ENCODE results near the gene BACH1. TPM values are rescaled to one million over a fixed set of nuclear protein-coding genes. Genes with fewer than 3 reads are reported as not detected.

Gene BACH1
- total RNA-seq, 2 donors from 2014 or later: 33.2 to 66.9 TPM

GRCh38 chr21:29304597-29304996 is 5.9 kb downstream of the BACH1 start:
- Histone ChIP-seq H3K9ac (ENCODE audit: low read depth in 2 of 2, low read length in 2 of 2) (no peak overlapping the region), H3K9me3 (no peaks in the 10 kb centered on the region), H3K4me3 (no peak overlapping the region), H3K27me3 (no peaks in the 10 kb centered on the region), H3K4me1 (peaks cover 12% of the 10 kb centered on the region), H3K36me3 (no peaks in the 10 kb centered on the region), H3K27ac (no peak overlapping the region)
- no peak for TF ChIP-seq CTCF (IDR thresholded peaks at IDR 0.05)
- intact Hi-C loops (cut with DNase I): loop anchor here (5.0 kb wide), 1 partner anchor 132 kb away; no protein-coding TSS in a partner anchor
- no peak for DNase-seq

- no peak for DNase-seq
- no peaks in the 10 kb centered on the region for H3K9me3 ChIP-seq
- no peaks in the 10 kb centered on the region for H3K36me3 ChIP-seq
- H3K27me3 ChIP-seq: no peaks in the 10 kb centered on the region
- intact Hi-C loops (cut with DNase I): no loop called here
- no peak overlapping the region for H3K4me3 ChIP-seq
- H3K4me1 ChIP-seq: peaks cover 12% of the 10 kb centered on the region
- no peak overlapping the region for H3K27ac ChIP-seq
- TF ChIP-seq CTCF (IDR thresholded peaks at IDR 0.05): no peak
- no peak overlapping the region for H3K9ac ChIP-seq (ENCODE audit: low read depth in 2 of 2, low read length in 2 of 2)
Measured at GRCh38 chr21:29305068-29305467, 6.3 kb downstream of the BACH1 start.

- Histone ChIP-seq H3K9me3 (no peaks in the 10 kb centered on the region), H3K9ac (ENCODE audit: low read depth in 2 of 2, low read length in 2 of 2) (no peak overlapping the region), H3K4me1 (peaks cover 12% of the 10 kb centered on the region), H3K27ac (no peak overlapping the region), H3K36me3 (no peaks in the 10 kb centered on the region), H3K4me3 (no peak overlapping the region), H3K27me3 (no peaks in the 10 kb centered on the region)
- TF ChIP-seq CTCF (IDR thresholded peaks at IDR 0.05): no peak
- DNase-seq: no peak
- intact Hi-C loops (cut with DNase I): no loop called here
Measured at GRCh38 chr21:29305561-29305960, 6.8 kb downstream of the BACH1 start.

- Histone ChIP-seq H3K4me1 (peaks cover 9% of the 10 kb centered on the region), H3K9me3 (no peaks in the 10 kb centered on the region), H3K9ac (ENCODE audit: low read depth in 2 of 2, low read length in 2 of 2) (no peak overlapping the region), H3K36me3 (no peaks in the 10 kb centered on the region), H3K4me3 (no peak overlapping the region), H3K27ac (no peak overlapping the region), H3K27me3 (no peaks in the 10 kb centered on the region)
- no peak for TF ChIP-seq CTCF (IDR thresholded peaks at IDR 0.05)
- no peak for DNase-seq
- intact Hi-C loops (cut with DNase I): no loop called here
Measured at GRCh38 chr21:29306920-29307319, 8.2 kb downstream of the BACH1 start.

GRCh38 chr21:29307718-29308455 is 9.2 kb downstream of the BACH1 start:
- H3K4me1 ChIP-seq: peaks cover 1% of the 10 kb centered on the region
- H3K4me3 ChIP-seq: no peak overlapping the region
- TF ChIP-seq CTCF (IDR thresholded peaks at IDR 0.05): no peak
- no peaks in the 10 kb centered on the region for H3K36me3 ChIP-seq
- DNase-seq: no peak
- H3K27me3 ChIP-seq: no peaks in the 10 kb centered on the region
- no peak overlapping the region for H3K27ac ChIP-seq
- no peaks in the 10 kb centered on the region for H3K9me3 ChIP-seq
- intact Hi-C loops (cut with DNase I): no loop called here
- H3K9ac ChIP-seq (ENCODE audit: low read depth in 2 of 2, low read length in 2 of 2): no peak overlapping the region

Measured in colonic mucosa (tissue), 4 donors.